Activated T-helper 1 cell treated with anti-CD3 and anti-CD28 coated beads, Interleukin-2, amount 50 U/mL, for 16 hours (primary cell): ENCODE measurements around the gene HSD17B2.
"Not testable (repeated sequence)": the region's sequence is repeated elsewhere in the genome, so short reads cannot be mapped to it uniquely, and the experiment has no call there.

ENCODE experiments used
- DNase-seq, 2 donors: peaks; one replicate each; pipeline ENCODE4 v3.0.0-alpha.2; 2020; ENCODE audit warnings: low read depth in 1 of 2, low spot score in 1 of 2

HSD17B2 gene

GRCh38 chr16:82034981-82035612 is at the start of gene HSD17B2:
Gene HSD17B2, plus strand, starts transcription at chr16:82035253. Its CDS starts 172 bp downstream, at chr16:82035425.
- no peak for DNase-seq

- no peak for DNase-seq
These were observed 47.9 kb upstream of the HSD17B2 start for GRCh38 chr16:81987121-81987520.

DNA sequence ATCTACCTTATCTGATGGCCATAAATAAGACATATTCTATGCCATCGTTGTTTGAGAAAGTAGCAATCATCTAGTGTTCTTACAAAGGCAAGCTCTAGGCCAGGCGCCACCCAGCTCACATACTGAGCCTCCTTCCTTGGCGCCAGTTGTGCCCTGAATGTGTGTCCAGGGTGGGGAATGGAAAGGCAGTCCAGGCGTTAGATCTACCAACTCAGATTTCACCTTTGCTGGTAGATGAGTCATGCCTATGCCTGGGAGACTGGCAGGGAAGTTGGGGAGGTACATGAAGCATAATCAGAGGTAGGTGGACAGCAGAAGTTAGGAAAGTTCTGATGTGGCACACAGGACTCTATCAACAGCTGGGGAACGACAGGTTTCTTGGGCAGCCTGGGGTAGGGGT is 47.3 kb upstream of the HSD17B2 start:
- DNase-seq = no peak

DNA sequence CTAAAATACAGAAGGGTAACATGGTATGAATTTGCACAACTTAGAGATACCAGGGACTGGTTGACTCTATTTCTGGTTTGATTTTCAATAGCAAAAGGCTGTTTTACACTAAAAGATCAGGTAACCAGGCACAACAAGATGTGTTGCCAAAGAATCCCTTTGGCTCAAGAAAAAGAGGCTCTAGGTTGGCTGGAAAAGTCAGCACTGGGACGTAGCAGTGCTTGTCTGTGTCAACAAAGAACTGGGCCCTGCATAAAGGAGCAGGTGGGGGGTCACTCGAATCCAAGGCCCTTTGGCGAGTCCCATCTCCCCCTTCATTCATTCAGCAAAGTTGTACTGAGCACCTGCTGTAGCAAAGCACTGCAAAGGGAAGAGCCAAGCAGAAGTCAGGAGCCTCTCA is 42.2 kb upstream of the HSD17B2 start:
- DNase-seq = no peak

DNA sequence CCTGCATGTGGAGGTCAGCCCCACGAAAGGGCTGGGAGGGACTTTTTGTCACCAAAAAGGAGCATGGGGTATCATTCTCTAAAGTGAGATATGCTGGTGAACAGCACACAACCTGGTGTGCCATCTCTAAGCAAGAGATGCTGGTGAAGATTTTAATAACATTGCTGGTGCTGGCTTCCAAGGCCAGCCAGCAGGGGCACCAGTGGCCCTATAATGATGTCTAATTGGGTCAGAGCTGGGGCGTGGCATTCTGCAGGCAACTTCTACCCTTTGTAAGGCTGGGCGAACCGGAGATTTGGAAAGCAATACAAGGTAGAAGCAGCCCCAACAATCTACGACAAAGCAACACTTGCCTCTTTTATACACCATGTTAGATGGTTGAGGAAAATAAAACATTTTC is 40.6 kb upstream of the HSD17B2 start:
- DNase-seq = no peak

DNA sequence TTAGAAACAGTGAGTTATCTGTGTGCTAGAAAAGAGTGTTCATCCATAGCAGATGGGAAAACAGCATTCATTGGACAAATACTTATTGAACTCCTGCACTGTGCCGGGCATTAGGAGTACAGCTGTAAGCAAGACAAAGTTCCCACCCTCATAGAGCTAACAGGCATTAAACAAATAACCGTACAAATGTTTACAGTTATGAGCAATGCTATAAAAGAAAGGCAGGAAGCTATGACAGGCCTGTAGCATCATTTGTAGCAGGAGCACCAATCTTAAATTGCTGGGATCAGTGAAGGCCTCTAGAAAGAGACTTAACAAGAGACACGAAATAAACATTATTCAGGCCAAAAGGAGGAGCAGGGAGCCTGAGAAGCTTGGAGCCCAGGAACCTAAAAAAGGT is 39.4 kb upstream of the HSD17B2 start:
- DNase-seq = no peak

DNA sequence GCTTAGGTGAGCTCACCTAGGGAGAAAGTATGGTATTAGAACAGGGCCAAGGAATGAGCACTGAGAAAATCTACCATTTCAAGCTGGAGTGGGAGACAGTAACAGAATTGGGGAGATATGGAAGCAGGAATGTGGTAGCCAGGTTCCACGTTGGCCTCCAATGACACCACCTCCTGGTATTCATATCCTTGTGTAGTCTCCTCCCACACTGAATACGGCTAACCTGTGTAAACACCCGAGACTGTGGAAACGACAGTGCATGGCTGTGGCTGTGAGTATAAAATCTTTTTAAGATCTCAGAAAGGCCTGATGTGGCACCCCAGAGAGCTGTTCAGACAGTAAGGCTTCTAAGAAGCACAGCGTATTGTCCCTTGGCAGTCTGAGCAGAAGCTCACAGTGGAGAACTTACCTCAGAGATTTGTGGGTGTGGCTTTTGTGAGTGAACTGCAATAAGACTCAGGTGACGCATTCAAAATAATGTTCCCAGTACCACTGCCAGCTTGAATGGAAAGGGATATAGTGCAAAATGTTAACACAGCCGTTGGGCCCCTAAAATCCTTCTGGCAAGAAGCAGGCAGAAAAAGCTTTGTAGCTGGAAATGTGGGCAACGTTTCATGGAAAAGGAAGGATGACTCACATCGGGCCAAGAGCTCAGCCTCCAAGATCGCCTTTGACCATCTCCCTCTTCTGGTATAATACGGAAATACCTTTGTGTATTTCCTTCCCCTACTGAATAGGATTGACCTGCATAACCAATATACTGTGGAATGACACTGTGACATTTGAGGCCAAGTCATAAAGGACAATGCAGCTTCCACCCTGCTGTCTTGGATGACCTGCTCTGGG is 38.2 kb upstream of the HSD17B2 start:
- DNase-seq = no peak

DNA sequence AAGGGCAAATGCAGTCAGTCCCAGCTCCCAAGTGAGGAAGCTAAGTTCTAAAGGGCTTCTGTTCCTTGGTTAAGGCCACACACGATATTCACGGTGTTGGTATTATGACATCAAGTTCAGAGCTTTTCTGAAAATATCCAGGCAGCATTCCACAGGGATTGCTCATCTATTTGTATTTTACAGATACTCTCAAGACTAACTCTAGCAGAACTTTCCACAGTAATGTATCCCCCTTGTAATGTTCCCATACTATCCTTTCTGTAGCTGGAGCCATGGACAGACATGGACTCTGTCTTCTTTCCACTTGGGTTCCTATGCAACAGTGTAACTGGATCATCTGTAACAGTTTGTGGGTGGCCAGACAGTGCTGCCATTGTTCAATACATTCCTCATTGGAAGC is 37.3 kb upstream of the HSD17B2 start:
- DNase-seq = no peak

- no peak for DNase-seq
These were observed 32.2 kb upstream of the HSD17B2 start for GRCh38 chr16:82002831-82003230.

DNA sequence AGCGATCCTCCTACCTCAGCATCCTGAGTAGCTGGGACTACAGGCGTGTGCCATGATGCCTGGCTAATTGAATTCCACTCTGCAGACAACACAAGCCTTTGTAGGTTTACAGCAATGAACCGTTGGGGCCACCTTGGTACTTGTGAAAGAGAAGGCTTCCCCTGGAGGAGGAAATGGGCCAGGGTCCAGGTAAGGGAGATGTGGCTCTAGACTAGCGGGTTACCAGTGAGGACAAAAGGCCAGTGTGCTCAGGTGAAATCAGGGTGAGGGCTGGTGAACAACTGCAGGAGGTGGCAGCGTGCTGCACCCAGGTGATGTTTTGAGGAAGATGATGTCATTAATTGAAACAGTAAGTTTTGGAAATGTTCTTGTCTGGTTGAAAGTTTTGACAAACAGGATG is 30.5 kb upstream of the HSD17B2 start:
- DNase-seq = no peak

GRCh38 chr16:82005027-82005830 is 29.8 kb upstream of the HSD17B2 start:
- no peak for DNase-seq

- no peak for DNase-seq
These were observed 29.0 kb upstream of the HSD17B2 start for GRCh38 chr16:82006036-82006435.

- no peak for DNase-seq
These were observed 27.9 kb upstream of the HSD17B2 start for GRCh38 chr16:82007189-82007588.

- DNase-seq = no peak
These were observed 26.0 kb upstream of the HSD17B2 start for GRCh38 chr16:82008957-82009592.

DNA sequence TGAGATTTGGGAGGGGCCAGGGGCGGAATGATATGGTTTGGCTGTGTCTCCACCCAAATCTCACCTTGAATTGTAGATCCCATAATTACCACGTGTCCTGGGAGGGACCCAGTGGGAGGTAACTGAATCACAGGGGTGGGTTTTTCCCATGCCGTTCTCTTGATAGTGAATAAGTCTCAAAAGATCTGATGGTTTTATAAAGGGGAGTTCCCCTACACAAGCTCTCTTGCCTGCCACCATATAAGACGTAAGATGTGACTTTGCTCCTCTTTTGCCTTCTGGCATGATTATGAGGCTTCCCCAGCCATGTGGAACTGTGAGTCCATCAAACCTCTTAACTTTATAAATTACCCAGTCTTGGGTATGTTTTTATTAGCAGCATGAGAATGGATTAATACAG is 25.3 kb upstream of the HSD17B2 start:
- not testable (repeated sequence) for DNase-seq

DNA sequence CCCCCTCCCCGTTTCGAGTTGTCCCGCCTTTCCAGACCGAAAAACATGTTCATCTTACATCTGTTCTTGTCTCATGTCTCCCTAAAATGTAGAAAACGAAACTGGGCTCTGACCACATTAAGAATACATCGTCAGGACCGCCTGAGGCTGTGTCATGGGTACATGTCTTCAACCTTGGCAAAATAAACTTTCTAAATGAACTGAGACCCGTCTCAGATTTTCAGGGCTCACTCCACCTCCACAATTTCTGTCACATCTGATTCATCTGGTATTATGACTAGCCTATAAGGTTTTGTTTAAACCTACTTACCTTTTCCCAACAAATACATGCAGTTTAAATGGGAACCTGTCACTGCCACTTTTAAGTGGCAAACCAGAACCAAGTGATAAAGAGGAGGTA is 24.4 kb upstream of the HSD17B2 start:
- DNase-seq = no peak

DNA sequence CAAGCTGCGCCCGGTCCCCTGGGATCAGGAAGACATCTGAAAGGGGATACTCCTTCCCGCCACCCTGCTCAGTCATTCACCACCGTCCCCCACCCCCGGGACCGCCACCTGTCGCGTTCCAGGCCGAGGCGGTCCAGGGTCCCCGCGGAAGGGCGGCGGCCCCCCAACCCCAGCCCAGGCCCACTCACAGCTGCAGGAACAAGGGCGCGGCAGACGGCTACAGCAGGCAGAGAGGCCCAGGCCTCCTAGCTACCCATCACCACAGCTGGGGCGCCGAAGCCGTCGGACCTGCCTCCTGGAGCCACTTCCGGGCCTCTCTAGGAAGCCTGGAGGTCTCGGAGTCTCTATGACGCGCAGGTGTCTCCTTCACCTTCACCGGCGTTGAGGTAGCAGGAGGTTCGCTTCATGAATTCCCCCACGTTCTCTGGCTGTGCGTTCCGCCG is 23.8 kb upstream of the HSD17B2 start, which contains the start of gene SDR42E1:
Gene SDR42E1 (minus strand): TSS at position 272 of the 443 bp plus-strand sequence. CDS start 10,612 bp downstream, outside the sequence.
- peak in 1 of 2 donors; percentile 46 for DNase-seq

- DNase-seq = no peak
These were observed 21.9 kb upstream of the HSD17B2 start for GRCh38 chr16:82013139-82013538.

DNA sequence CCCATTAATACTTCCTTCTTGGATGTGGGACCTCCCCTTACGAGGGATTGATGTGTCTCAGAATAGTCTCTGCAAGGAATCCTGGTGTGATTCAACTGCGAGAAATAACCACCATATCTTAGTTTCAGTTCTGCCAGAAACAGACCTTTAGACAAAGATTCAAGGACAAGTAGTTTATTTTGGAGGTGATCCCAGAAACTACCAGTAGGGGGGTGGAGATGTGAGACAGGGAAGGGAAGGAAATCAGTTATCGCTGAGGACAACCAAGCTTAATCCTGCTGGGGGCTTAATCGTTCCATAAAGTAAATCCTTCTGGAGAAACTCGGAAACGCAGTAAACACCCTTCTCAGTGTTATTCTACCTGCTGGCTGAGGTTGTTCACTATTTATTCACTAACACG is 18.8 kb upstream of the HSD17B2 start:
- no peak for DNase-seq

DNA sequence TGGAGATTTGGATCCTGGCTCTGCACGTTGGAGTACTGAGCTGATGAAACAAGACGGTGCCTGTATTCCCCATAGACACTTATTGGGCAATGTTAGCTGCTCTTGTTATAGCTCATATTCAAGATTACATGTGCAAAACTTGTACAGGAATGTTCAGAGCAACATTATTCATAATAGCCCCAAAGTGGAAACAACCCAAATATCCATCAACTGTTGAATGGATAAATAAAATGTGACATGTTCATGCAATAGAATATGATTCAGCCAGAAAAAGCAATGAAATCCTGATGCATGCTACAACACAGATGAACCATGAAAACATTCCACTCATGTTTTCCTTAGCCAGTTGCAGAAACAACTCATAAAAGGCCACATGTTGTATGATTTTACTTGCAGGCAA is 18.1 kb upstream of the HSD17B2 start:
- DNase-seq = no peak

DNA sequence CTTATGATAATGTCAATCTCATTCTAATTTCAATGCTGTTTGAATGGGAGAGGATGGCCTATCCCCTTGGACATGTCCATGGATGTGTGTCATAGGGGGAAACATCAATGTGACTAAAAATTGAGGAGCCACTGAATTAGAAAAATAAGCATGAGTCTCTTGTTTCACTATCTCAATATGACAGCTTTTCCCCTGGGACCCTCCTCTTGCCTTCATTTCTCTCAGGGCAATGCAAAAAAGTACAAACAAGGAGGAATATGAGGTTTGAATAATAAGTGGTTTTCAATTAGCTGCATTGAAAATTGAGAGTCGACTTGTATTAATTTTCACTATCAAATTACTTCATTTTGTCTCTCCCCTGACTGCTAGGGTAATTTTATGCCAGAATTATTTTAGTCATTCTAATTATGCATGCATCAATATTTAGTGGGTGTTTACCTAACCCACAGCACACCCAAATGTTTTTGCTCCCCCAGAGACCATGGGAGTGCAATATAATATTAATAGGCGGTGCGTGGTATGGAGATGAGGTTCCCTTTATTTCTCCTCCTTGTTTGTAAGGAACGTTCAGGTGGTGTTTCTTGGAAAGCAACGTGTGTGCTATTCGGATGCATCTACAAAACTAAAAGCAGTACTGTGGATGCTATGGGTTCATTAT is 17.0 kb upstream of the HSD17B2 start:
- DNase-seq = no peak
